ENCODE measurements around the gene FABP6.

The FABP6 gene

DNA sequence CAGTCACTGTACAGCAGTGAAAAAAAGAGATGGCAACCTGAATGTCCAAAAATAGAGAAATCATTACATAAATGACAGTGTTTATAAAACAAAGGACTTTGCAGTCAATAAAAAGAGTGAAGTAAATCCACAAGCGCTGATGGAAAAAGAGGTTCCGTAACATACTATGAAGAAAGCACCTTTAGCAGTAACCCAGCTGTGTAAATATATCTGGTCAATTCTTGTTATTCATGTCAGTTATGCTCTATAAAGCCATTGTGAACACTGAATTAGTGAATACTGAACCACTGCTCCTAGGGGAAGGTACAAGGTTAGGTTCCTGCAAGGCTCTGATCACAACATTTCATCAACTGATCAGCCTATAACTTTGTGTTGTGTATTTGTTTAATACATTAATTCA lies 43.6 kb downstream of the FABP6 start:
- no peak for DNase-seq (ENCODE audit: low read depth)
- TF ChIP-seq CTCF (IDR thresholded peaks at IDR 0.05; ENCODE audit: control insufficient read depth, insufficient read depth, low read depth, low read length, missing control alignments), result no peak
- H3K4me3 ChIP-seq (ENCODE audit: control insufficient read depth, low read depth, low read length), result no peak overlapping the region

GRCh38 chr5:160274483-160274931 lies 45.2 kb downstream of the FABP6 start:
- H3K4me3 ChIP-seq (ENCODE audit: control insufficient read depth, low read depth, low read length), result no peak overlapping the region
- no peak for TF ChIP-seq CTCF (IDR thresholded peaks at IDR 0.05; ENCODE audit: control insufficient read depth, insufficient read depth, low read depth, low read length, missing control alignments)
- DNase-seq (ENCODE audit: low read depth), result no peak

- DNase-seq (ENCODE audit: low read depth), result no peak
- no peak for TF ChIP-seq CTCF (IDR thresholded peaks at IDR 0.05; ENCODE audit: control insufficient read depth, insufficient read depth, low read depth, low read length, missing control alignments)
- H3K4me3 ChIP-seq (ENCODE audit: control insufficient read depth, low read depth, low read length), result no peak overlapping the region
These were observed 49.0 kb downstream of the FABP6 start for GRCh38 chr5:160278343-160278742.

DNA sequence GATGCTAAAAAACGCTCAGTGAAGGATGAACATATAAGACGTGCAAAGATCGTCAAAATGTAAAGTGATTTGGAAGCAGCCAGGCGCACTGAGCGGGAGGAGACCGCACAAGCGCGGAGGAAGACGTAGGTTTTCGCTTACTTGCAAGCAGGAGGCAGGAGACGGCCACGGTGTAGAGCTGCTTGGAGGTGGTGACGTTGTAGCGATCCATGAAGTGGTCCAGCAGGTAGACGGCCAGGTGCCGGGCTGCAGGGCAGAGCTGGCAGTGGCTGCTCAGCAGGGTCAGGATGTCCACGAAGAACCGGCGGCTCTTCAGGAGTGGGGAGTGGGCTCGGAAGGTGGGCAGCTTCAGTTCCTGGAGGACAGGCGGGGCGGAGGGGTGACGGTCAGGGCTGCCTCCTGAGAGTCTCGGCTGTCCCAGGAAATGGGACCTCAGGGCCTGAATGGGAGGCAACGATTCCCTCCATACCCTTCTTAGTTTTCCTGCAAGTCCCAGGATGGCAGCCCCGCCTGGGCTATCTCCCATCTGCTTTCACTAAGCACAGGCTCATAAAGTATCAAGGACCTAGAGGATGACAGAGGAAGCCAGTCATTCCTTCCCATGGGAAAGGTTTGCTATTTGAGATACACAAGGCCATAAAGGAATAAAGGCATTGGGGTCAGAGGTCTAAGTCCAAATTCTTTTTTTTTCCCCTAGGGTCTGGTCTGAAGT lies 51.2 kb downstream of the FABP6 start:
- no peak for DNase-seq (ENCODE audit: low read depth)
- TF ChIP-seq CTCF (IDR thresholded peaks at IDR 0.05; ENCODE audit: control insufficient read depth, insufficient read depth, low read depth, low read length, missing control alignments), result no peak
- no peak overlapping the region for H3K4me3 ChIP-seq (ENCODE audit: control insufficient read depth, low read depth, low read length)

DNA sequence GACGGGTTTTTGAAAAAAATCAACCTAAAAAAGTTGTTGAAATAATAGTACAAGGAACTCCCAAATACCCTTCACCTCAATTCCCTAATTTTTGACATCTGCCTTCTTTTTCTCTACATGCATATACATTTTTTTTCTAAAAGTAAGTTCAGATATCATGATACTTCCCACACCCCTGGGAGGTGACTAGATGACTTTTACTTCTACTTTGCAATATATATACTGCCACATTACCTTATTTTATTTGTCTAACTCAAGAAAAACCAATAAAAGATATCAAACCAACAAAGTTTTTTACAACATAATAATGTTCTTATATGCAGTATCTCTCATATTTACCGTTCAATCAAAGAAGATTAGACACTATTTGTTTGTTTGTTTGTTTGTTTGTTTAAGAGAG lies 52.0 kb downstream of the FABP6 start:
- H3K4me3 ChIP-seq (ENCODE audit: control insufficient read depth, low read depth, low read length), result no peak overlapping the region
- no peak for TF ChIP-seq CTCF (IDR thresholded peaks at IDR 0.05; ENCODE audit: control insufficient read depth, insufficient read depth, low read depth, low read length, missing control alignments)
- DNase-seq (ENCODE audit: low read depth), result no peak

DNA sequence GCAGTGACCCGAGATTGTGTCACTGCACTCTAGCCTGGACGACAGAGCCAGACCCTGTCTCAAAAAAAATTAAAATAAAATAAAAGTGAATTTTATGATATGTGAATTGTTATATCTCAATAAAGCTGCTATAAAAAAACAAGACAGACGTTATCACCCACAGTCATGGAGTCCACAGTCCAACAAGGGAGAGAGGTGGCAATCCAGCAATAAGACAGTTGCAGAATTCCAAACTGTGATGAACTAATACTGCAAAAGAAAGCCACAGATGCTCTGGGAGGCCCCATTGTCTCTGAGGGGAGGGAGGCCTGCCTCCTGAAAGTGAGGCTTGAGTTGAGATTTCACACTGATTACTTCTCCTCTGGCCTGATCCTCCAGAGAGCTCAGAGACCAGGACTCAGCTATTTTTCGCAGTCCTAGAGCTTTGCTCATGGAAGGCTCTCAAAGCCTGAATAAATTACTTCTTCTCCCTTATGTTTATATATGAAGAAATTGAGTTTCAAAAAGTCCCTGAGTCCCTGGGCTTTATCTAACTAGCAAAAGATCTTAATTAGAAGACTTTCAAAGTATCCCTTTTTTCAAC lies 55.1 kb downstream of the FABP6 start:
- no peak for TF ChIP-seq CTCF (IDR thresholded peaks at IDR 0.05; ENCODE audit: control insufficient read depth, insufficient read depth, low read depth, low read length, missing control alignments)
- H3K4me3 ChIP-seq (ENCODE audit: control insufficient read depth, low read depth, low read length), result no peak overlapping the region
- no peak for DNase-seq (ENCODE audit: low read depth)

Measured in AG09309 (cell line).